Small intestine (tissue), 7 donors: ENCODE measurements around the gene ZNF200. TPM values are rescaled to one million over a fixed set of nuclear protein-coding genes. Genes with fewer than 3 reads are reported as not detected.

Source experiments
- DNase-seq, 2 donors: peaks; one replicate each; pipeline versions ENCODE4 v3.0.0 to v3.0.0-alpha.2; 2013
- FAIRE-seq: peaks from 2 replicates; lab custom pipeline; 2012; peaks lifted over from hg19 to GRCh38; lab: Jason Lieb, UNC
- H3K27ac ChIP-seq, 3 donors: one replicate each; pipeline ENCODE4 v1.5.1; 2013; ENCODE audit warnings: low read length in 2 of 3, mild to moderate bottlenecking in 2 of 3, control low read depth in 1 of 3, inconsistent platforms in 1 of 3, low read depth in 1 of 3, moderate library complexity in 1 of 3
- H3K27me3 ChIP-seq, 3 donors: one replicate each; pipeline ENCODE4 v1.6.1; 2013; ENCODE audit warnings: low read length in 3 of 3, inconsistent platforms in 1 of 3; ENCODE audit not compliant: control insufficient read depth in 3 of 3, insufficient read depth in 3 of 3
- H3K36me3 ChIP-seq, 3 donors: one replicate each; pipeline ENCODE4 v1.6.1; 2013; ENCODE audit warnings: low read length in 3 of 3, inconsistent platforms in 1 of 3, low read depth in 1 of 3, mild to moderate bottlenecking in 1 of 3, moderate library complexity in 1 of 3; ENCODE audit not compliant: control insufficient read depth in 3 of 3, insufficient read depth in 2 of 3
- H3K4me1 ChIP-seq, 3 donors: one replicate each; pipeline ENCODE4 v1.6.1; 2013; ENCODE audit warnings: low read length in 2 of 3, inconsistent platforms in 1 of 3, low read depth in 1 of 3, mild to moderate bottlenecking in 1 of 3, moderate library complexity in 1 of 3; ENCODE audit not compliant: control insufficient read depth in 3 of 3, insufficient read depth in 2 of 3
- H3K4me3 ChIP-seq, 3 donors: one replicate each; pipeline ENCODE4 v1.5.1; 2013; ENCODE audit warnings: low read length in 3 of 3, control low read depth in 1 of 3, inconsistent platforms in 1 of 3, low read depth in 1 of 3, mild to moderate bottlenecking in 1 of 3, moderate library complexity in 1 of 3
- H3K9me3 ChIP-seq, 2 donors: one replicate each; pipeline ENCODE4 v1.6.1; 2013; ENCODE audit warnings: low read depth in 1 of 2, low read length in 1 of 2; ENCODE audit not compliant: control insufficient read depth in 2 of 2, insufficient read depth in 1 of 2
- WGBS, 3 donors: extraction: QIAGEN DNeasy Blood & Tissue Kit; methylation state at CpG; one replicate each; pipeline ENCODE4 v1.1.7; 2013; 5-methylcytosine and 5-hydroxymethylcytosine counted together
- polyA plus RNA-seq, 4 donors: library from polyadenylated mRNA; stranded (reverse) in 3 of 4; unstranded in 1 of 4; fragments of 200-250 nt in 3 of 4; fragments of 120-200 nt in 1 of 4; gene quantifications; one replicate each; pipeline versions ENCODE4 v1.2.1 to v1.2.3, GENCODE V29; 2013
- donor health status: healthy with polysubstance abuse.
- donor health status: control.
- donor health status: control.
- donor health status: Bipolar disorder and iron deficiency.
- donor health status: healthy.

ZNF200 gene
- polyA plus RNA-seq, 4 donors: 3.8 to 10.1 (median 4.8) TPM

GRCh38 chr16:3193221-3194212 is 41.4 kb downstream of the ZNF200 start:
- peaks cover 0 to 13% of the 10 kb centered on the region in 2 donors for H3K9me3 ChIP-seq
- H3K4me1 ChIP-seq: peaks cover 0 to 8% (median 0%) of the 10 kb centered on the region in 3 donors
- H3K4me3 ChIP-seq: no peak overlapping the region
- H3K27ac ChIP-seq: no peak overlapping the region
- H3K27me3 ChIP-seq: peaks cover 3 to 72% (median 53%) of the 10 kb centered on the region in 3 donors
- DNase-seq (no peak), FAIRE-seq (no peak)
- 69 to 82% (median 78%) methylated on average over 49 of the region's 49 CpGs for WGBS, 3 donors
- H3K36me3 ChIP-seq: no peaks in the 10 kb centered on the region

GRCh38 chr16:3192476-3193019 is 42.4 kb downstream of the ZNF200 start:
- WGBS, 3 donors: 36 to 65% (median 51%) methylated on average over 36 of the region's 36 CpGs
- Histone ChIP-seq H3K9me3 (peaks cover 0 to 13% of the 10 kb centered on the region in 2 donors), H3K4me3 (no peak overlapping the region), H3K36me3 (no peaks in the 10 kb centered on the region), H3K27me3 (peaks cover 3 to 81% (median 60%) of the 10 kb centered on the region in 3 donors), H3K4me1 (peaks cover 0 to 12% (median 0%) of the 10 kb centered on the region in 3 donors), H3K27ac (no peak overlapping the region)
- DNase-seq: no peak
- no peak for FAIRE-seq

GRCh38 chr16:3190949-3191353 is 44.0 kb downstream of the ZNF200 start:
- Histone ChIP-seq H3K27ac (no peak overlapping the region), H3K27me3 (peaks cover 3 to 88% (median 65%) of the 10 kb centered on the region in 3 donors), H3K4me1 (peaks cover 0 to 12% (median 0%) of the 10 kb centered on the region in 3 donors), H3K36me3 (no peaks in the 10 kb centered on the region), H3K9me3 (peaks cover 0 to 13% of the 10 kb centered on the region in 2 donors), H3K4me3 (no peak overlapping the region)
- DNase-seq: peak in 1 of 2 donors; percentile 41
- 10 to 22% (median 16%) methylated on average over 16 of the region's 16 CpGs for WGBS, 3 donors
- no peak for FAIRE-seq

- H3K4me1 ChIP-seq: peaks cover 0 to 12% (median 0%) of the 10 kb centered on the region in 3 donors
Observed at GRCh38 chr16:3189869-3190268, 45.1 kb downstream of the ZNF200 start.

GRCh38 chr16:3188925-3189825 is 45.8 kb downstream of the ZNF200 start:
- H3K27me3 ChIP-seq: peaks cover 3 to 93% (median 66%) of the 10 kb centered on the region in 3 donors
- DNase-seq: no peak
- no peak for FAIRE-seq
- peaks cover 0 to 13% of the 10 kb centered on the region in 2 donors for H3K9me3 ChIP-seq
- 2 to 6% (median 5%) methylated on average over 61 of the region's 61 CpGs for WGBS, 3 donors
- no peak overlapping the region for H3K27ac ChIP-seq
- peak overlapping the region in 1 of 3 donors; percentile 33 for H3K4me3 ChIP-seq
- H3K4me1 ChIP-seq: peaks cover 0 to 12% (median 0%) of the 10 kb centered on the region in 3 donors
- H3K36me3 ChIP-seq: no peaks in the 10 kb centered on the region

More at GRCh38 chr16:3189869-3190268, 45.1 kb downstream of the ZNF200 start:
- Histone ChIP-seq H3K27me3 (peaks cover 3 to 93% (median 67%) of the 10 kb centered on the region in 3 donors), H3K27ac (no peak overlapping the region), H3K9me3 (peaks cover 0 to 13% of the 10 kb centered on the region in 2 donors), H3K4me3 (no peak overlapping the region), H3K36me3 (no peaks in the 10 kb centered on the region)
- FAIRE-seq (no peak), DNase-seq (no peak)
- WGBS, 3 donors: 13 to 23% (median 14%) methylated on average over 11 of the region's 11 CpGs

- DNase-seq: no peak
- WGBS, 3 donors: 1 to 12% (median 4%) methylated on average over 13 of the region's 13 CpGs
- H3K36me3 ChIP-seq: no peaks in the 10 kb centered on the region
- no peak overlapping the region for H3K27ac ChIP-seq
- H3K9me3 ChIP-seq: peaks cover 0 to 11% of the 10 kb centered on the region in 2 donors
- H3K27me3 ChIP-seq: peaks cover 3 to 96% (median 69%) of the 10 kb centered on the region in 3 donors
- no peak for FAIRE-seq
- H3K4me1 ChIP-seq: peaks cover 0 to 14% (median 0%) of the 10 kb centered on the region in 3 donors
- peak overlapping the region in 1 of 3 donors; percentile 33 for H3K4me3 ChIP-seq
Observed at GRCh38 chr16:3188675-3188924, 46.4 kb downstream of the ZNF200 start.

- DNase-seq (no peak), FAIRE-seq (no peak)
- 2 to 9% (median 8%) methylated on average over 51 of the region's 51 CpGs for WGBS, 3 donors
- Histone ChIP-seq H3K36me3 (no peaks in the 10 kb centered on the region), H3K4me1 (peaks cover 0 to 19% (median 1%) of the 10 kb centered on the region in 3 donors), H3K27ac (no peak within 1 kb of the TSS), H3K4me3 (peak within 1 kb of the TSS in 1 of 3 donors; percentile 33), H3K27me3 (peaks cover 3 to 96% (median 70%) of the 10 kb centered on the region in 3 donors), H3K9me3 (peaks cover 0 to 5% of the 10 kb centered on the region in 2 donors)
Observed at GRCh38 chr16:3187798-3188674, 46.9 kb downstream of the ZNF200 start, which contains the start of gene OR1F1. Gene OR1F1 (plus strand): TSS chr16:3188204.
